ENCODE measurements around the gene NUAK1.
A peak's percentile ranks its signal among the peaks of the same experiment; 100 is the strongest.
"Not testable (repeated sequence)": the region's sequence is repeated elsewhere in the genome, so short reads cannot be mapped to it uniquely, and the experiment has no call there.

NUAK1 gene

GRCh38 chr12:106149096-106149784, 10.5 kb upstream of the NUAK1 start:
- H3K4me3 ChIP-seq (ENCODE audit: low read depth, low read length), result no peak overlapping the region
- TF ChIP-seq CTCF (IDR thresholded peaks at IDR 0.05; ENCODE audit: low read depth, low read length), result peak; percentile 59

DNA sequence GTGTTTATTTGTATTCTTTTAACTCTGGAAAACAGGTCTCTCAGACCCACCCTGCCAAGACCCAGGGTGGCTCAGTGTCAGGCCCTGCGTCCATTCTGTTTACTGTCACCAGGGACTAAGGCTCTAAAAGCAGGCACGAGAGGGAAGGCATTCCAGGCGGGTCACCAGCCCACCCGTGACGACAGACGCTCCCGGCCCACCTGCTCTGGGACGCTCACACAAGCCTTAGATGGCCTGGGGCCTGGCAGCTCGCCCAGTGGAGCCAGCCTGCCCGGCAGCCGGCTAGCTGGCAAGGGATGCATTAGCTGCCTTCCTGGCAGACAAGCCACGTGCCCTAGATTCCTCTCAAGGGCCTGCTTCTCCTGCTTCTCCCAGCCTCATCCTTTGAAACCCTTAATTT, 9.2 kb upstream of the NUAK1 start:
- TF ChIP-seq CTCF (IDR thresholded peaks at IDR 0.05; ENCODE audit: low read depth, low read length), result no peak
- H3K4me3 ChIP-seq (ENCODE audit: low read depth, low read length), result no peak overlapping the region

DNA sequence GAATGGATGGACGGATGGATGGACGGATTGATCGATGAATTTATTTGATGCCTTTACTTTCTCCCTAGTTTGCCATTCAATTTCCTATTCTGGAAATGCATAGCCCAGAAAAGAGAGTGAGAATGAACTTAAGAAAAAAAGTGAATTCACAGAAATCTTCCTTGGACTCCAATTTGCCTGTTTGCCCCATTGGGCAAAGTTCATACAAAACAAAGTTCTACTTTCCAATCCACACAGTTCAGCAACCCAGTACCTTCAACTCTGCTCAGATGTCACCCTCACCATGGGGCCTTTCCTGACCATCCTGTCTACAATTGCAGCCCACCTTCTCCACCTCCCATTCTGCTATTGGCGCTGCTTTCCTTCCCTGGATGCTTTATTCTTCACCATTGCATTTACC, 8.2 kb upstream of the NUAK1 start:
- TF ChIP-seq CTCF (IDR thresholded peaks at IDR 0.05; ENCODE audit: low read depth, low read length), result no peak
- no peak overlapping the region for H3K4me3 ChIP-seq (ENCODE audit: low read depth, low read length)

DNA sequence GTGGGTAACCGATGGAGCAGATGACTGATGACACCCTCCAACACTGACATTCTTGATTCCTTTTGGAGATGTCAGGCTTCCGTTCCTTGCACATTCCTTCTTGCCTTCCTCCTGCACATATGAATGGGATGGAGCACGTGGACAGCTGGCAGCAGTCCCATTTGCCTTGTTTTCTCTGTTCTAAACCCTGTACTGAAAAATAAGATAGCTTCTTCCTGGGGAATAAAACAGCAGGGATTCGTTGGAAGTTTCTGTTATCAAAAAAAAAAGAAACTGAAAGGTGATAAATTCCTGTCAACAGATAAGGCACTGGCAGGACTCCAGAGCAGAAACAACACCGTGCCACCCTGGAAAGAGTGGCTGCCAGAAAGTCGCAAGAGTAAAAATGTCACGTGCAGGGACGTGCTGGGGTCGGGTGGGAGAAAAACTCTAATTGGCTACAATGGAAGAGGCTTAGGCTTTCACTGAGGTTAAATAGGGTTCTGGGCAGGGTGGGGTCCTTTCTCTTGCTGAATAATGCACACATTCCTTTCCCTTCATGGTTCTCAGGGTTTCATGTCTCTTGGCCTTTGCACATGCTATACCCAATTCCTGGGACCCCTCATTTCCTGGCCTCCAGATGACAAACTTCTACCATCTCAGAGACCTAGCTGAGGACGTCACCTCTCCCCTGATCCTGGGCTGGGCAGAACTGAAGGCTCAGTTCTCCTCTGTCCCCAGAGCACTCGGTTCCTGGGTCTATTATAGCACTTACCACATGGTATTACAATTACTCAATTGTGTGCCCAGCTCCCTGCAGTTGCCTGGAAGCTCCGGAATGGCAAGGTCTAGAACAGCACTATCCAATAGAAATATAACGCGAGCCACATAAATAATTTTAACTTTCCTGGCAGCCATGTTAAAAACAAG, 7.0 kb upstream of the NUAK1 start:
- TF ChIP-seq CTCF (IDR thresholded peaks at IDR 0.05; ENCODE audit: low read depth, low read length), result no peak
- no peak overlapping the region for H3K4me3 ChIP-seq (ENCODE audit: low read depth, low read length)

- H3K4me3 ChIP-seq (ENCODE audit: low read depth, low read length), result no peak overlapping the region
- TF ChIP-seq CTCF (IDR thresholded peaks at IDR 0.05; ENCODE audit: low read depth, low read length), result no peak
Observed at GRCh38 chr12:106144847-106145246, 6.1 kb upstream of the NUAK1 start.

DNA sequence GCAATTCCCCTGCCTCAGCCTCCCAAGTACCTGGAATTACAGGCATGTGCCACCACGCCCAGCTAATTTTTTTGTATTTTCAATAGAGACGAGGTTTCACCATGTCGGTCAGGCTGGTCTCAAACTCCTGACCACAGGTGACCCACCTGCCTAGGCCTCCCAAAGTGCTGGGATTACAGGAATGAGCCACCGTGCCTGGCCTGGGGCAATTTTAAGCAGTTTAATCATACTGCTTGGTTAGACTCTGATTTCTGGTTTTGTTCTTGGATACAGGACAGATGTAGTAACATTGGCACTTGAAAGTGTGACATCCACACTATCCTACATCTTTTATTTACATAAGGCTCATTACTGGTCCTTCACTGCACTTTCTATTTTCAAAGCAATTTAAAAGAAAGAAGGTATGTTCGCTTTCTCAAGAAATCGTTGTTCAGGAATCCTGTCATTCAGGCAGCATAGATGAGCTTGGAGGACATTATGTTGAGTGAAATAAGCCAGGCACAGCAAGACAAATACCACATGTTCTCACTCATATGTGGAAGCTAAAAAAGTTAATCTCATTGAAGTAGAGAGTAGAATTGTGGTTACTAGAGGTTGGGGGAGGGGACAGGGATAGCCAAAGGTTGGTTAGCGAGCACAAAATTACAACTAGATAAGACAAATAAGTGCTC, 4.0 kb upstream of the NUAK1 start:
- no peak overlapping the region for H3K4me3 ChIP-seq (ENCODE audit: low read depth, low read length)

DNA sequence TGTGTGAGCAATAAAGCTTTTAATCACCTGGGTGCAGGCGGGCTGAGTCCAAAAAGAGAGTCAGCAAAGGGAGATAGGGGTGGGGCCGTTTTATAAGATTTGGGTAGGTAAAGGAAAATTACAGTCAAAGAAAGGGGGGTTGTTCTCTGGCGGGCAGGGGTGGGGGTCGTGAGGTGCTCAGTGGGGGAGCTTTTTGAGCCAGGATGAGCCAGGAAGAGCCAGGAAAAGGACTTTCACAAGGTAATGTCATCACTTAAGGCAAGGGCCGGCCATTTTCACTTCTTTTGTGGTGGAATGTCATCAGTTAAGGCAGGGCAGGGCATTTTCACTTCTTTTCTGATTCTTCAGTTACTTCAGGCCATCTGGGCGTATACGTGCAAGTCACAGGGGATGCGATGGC, 3.2 kb upstream of the NUAK1 start:
- not testable (repeated sequence) for H3K4me3 ChIP-seq (ENCODE audit: low read depth, low read length)

More for the DNA sequence above, 4.0 kb upstream of the NUAK1 start:
- no peak for TF ChIP-seq CTCF (IDR thresholded peaks at IDR 0.05; ENCODE audit: low read depth, low read length)

All from WI38 (cell line).